Measurements from ENCODE around the gene SH3PXD2A. TPM values are rescaled to one million over a fixed set of nuclear protein-coding genes. Genes with fewer than 3 reads are reported as not detected.

Gene SH3PXD2A
- 10 to 100 TPM in 1 of 4 donors, 1 to 10 TPM in 3; 2.2 to 28.3 (median 8.7) TPM for polyA plus RNA-seq
- long read RNA-seq, donor 1, full-length matches to known transcripts = 1 of 13 reads
- long read RNA-seq, donor 1, partial matches to known transcripts = 12 of 13 reads
- long read RNA-seq, donor 1, other reads (novel, unspliced or antisense) = 0 of 13 reads
- long read RNA-seq, donor 2 = 0 reads
- long read RNA-seq, donor 3 = 0 reads
- long read RNA-seq, donor 4 = 0 reads
- long read RNA-seq, donor 5 = 0 reads
- long read RNA-seq, donor 6 = 0 reads
- long read RNA-seq, donor 7 = 0 reads
- long read RNA-seq, donor 8 = 0 reads
- long read RNA-seq, donor 9, full-length matches to known transcripts = 1 of 1 reads
- long read RNA-seq, donor 9, partial matches to known transcripts = 0 of 1 reads
- long read RNA-seq, donor 9, other reads (novel, unspliced or antisense) = 0 of 1 reads
- long read RNA-seq, donor 10, partial matches to known transcripts = 5 of 5 reads
- long read RNA-seq, donor 10, other reads (novel, unspliced or antisense) = 0 of 5 reads

GRCh38 chr10:103855424-103855823 is at the start of gene SH3PXD2A:
Gene SH3PXD2A, minus strand, starts transcription at chr10:103855576. Its CDS starts 310 bp downstream, at chr10:103855266.
- peaks cover 0 to 15% (median 0%) of the 10 kb centered on the region in 3 donors for H3K36me3 ChIP-seq (ENCODE audit: control insufficient read depth in 3 of 3, insufficient read depth in 2 of 3, low read depth in 1 of 3, low read length in 3 of 3)
- H3K4me3 ChIP-seq (ENCODE audit: low read depth in 1 of 3, low read length in 3 of 3) = peak within 1 kb of the TSS; percentile 61 to 85 (median 62)
- H3K27me3 ChIP-seq (ENCODE audit: control insufficient read depth in 3 of 3, insufficient read depth in 3 of 3, low read length in 3 of 3) = no peaks in the 10 kb centered on the region
- H3K27ac ChIP-seq (ENCODE audit: low read depth in 1 of 3, low read length in 2 of 3) = peak within 1 kb of the TSS; percentile 30 to 79 (median 52)
- H3K4me1 ChIP-seq (ENCODE audit: control insufficient read depth in 3 of 3, insufficient read depth in 2 of 3, low read depth in 1 of 3, low read length in 2 of 3) = peaks cover 0 to 47% (median 9%) of the 10 kb centered on the region in 3 donors
- H3K9me3 ChIP-seq (ENCODE audit: control insufficient read depth in 2 of 2, insufficient read depth in 1 of 2, low read depth in 1 of 2, low read length in 1 of 2) = no peaks in the 10 kb centered on the region
- WGBS, 3 donors = 0 to 1% (median 1%) methylated on average over 3 to 54 of the region's 54 CpGs
- FAIRE-seq = no peak
- peak in 1 of 2 donors; percentile 80 for DNase-seq

- DNase-seq (no peak), FAIRE-seq (no peak)
- 75 to 86% (median 79%) methylated on average over 5 of the region's 5 CpGs for WGBS, 3 donors
- Histone ChIP-seq H3K4me3 (ENCODE audit: low read depth in 1 of 3, low read length in 3 of 3) (no peak overlapping the region), H3K27me3 (ENCODE audit: control insufficient read depth in 3 of 3, insufficient read depth in 3 of 3, low read length in 3 of 3) (no peaks in the 10 kb centered on the region), H3K9me3 (ENCODE audit: control insufficient read depth in 2 of 2, insufficient read depth in 1 of 2, low read depth in 1 of 2, low read length in 1 of 2) (no peaks in the 10 kb centered on the region), H3K36me3 (ENCODE audit: control insufficient read depth in 3 of 3, insufficient read depth in 2 of 3, low read depth in 1 of 3, low read length in 3 of 3) (peaks cover 11 to 22% (median 13%) of the 10 kb centered on the region in 3 donors), H3K27ac (ENCODE audit: low read depth in 1 of 3, low read length in 2 of 3) (peak overlapping the region in 1 of 3 donors; percentile 12), H3K4me1 (ENCODE audit: control insufficient read depth in 3 of 3, insufficient read depth in 2 of 3, low read depth in 1 of 3, low read length in 2 of 3) (no peaks in the 10 kb centered on the region)
Observed at GRCh38 chr10:103901299-103901698, 45.9 kb upstream of the SH3PXD2A start.

- Histone ChIP-seq H3K4me3 (ENCODE audit: low read depth in 1 of 3, low read length in 3 of 3) (no peak overlapping the region), H3K27me3 (ENCODE audit: control insufficient read depth in 3 of 3, insufficient read depth in 3 of 3, low read length in 3 of 3) (no peaks in the 10 kb centered on the region), H3K36me3 (ENCODE audit: control insufficient read depth in 3 of 3, insufficient read depth in 2 of 3, low read depth in 1 of 3, low read length in 3 of 3) (peaks cover 11 to 25% (median 13%) of the 10 kb centered on the region in 3 donors), H3K9me3 (ENCODE audit: control insufficient read depth in 2 of 2, insufficient read depth in 1 of 2, low read depth in 1 of 2, low read length in 1 of 2) (no peaks in the 10 kb centered on the region), H3K4me1 (ENCODE audit: control insufficient read depth in 3 of 3, insufficient read depth in 2 of 3, low read depth in 1 of 3, low read length in 2 of 3) (peaks cover 0 to 4% (median 0%) of the 10 kb centered on the region in 3 donors), H3K27ac (ENCODE audit: low read depth in 1 of 3, low read length in 2 of 3) (no peak overlapping the region)
- 94 to 97% (median 94%) methylated on average over 5 of the region's 5 CpGs for WGBS, 3 donors
- DNase-seq (no peak), FAIRE-seq (no peak)
Observed at GRCh38 chr10:103899312-103899711, 43.9 kb upstream of the SH3PXD2A start.

GRCh38 chr10:103897241-103897774 is 41.9 kb upstream of the SH3PXD2A start:
- Histone ChIP-seq H3K4me1 (ENCODE audit: control insufficient read depth in 3 of 3, insufficient read depth in 2 of 3, low read depth in 1 of 3, low read length in 2 of 3) (peaks cover 0 to 4% (median 3%) of the 10 kb centered on the region in 3 donors), H3K36me3 (ENCODE audit: control insufficient read depth in 3 of 3, insufficient read depth in 2 of 3, low read depth in 1 of 3, low read length in 3 of 3) (peaks cover 11 to 29% (median 14%) of the 10 kb centered on the region in 3 donors), H3K27me3 (ENCODE audit: control insufficient read depth in 3 of 3, insufficient read depth in 3 of 3, low read length in 3 of 3) (no peaks in the 10 kb centered on the region), H3K9me3 (ENCODE audit: control insufficient read depth in 2 of 2, insufficient read depth in 1 of 2, low read depth in 1 of 2, low read length in 1 of 2) (no peaks in the 10 kb centered on the region), H3K27ac (ENCODE audit: low read depth in 1 of 3, low read length in 2 of 3) (no peak overlapping the region), H3K4me3 (ENCODE audit: low read depth in 1 of 3, low read length in 3 of 3) (no peak overlapping the region)
- FAIRE-seq (no peak), DNase-seq (no peak)
- 87 to 91% (median 88%) methylated on average over 7 of the region's 7 CpGs for WGBS, 3 donors

GRCh38 chr10:103896225-103896624 is 40.8 kb upstream of the SH3PXD2A start:
- no peak overlapping the region for H3K4me3 ChIP-seq (ENCODE audit: low read depth in 1 of 3, low read length in 3 of 3)
- peak overlapping the region in 1 of 3 donors; percentile 89 for H3K27ac ChIP-seq (ENCODE audit: low read depth in 1 of 3, low read length in 2 of 3)
- peaks cover 11 to 29% (median 20%) of the 10 kb centered on the region in 3 donors for H3K36me3 ChIP-seq (ENCODE audit: control insufficient read depth in 3 of 3, insufficient read depth in 2 of 3, low read depth in 1 of 3, low read length in 3 of 3)
- 62 to 81% (median 78%) methylated on average over 5 of the region's 5 CpGs for WGBS, 3 donors
- H3K4me1 ChIP-seq (ENCODE audit: control insufficient read depth in 3 of 3, insufficient read depth in 2 of 3, low read depth in 1 of 3, low read length in 2 of 3) = peaks cover 0 to 4% (median 3%) of the 10 kb centered on the region in 3 donors
- H3K27me3 ChIP-seq (ENCODE audit: control insufficient read depth in 3 of 3, insufficient read depth in 3 of 3, low read length in 3 of 3) = no peaks in the 10 kb centered on the region
- DNase-seq (no peak), FAIRE-seq (no peak)
- H3K9me3 ChIP-seq (ENCODE audit: control insufficient read depth in 2 of 2, insufficient read depth in 1 of 2, low read depth in 1 of 2, low read length in 1 of 2) = no peaks in the 10 kb centered on the region

- no peak for DNase-seq
- H3K27ac ChIP-seq (ENCODE audit: low read depth in 1 of 3, low read length in 2 of 3) = peak overlapping the region in 1 of 3 donors; percentile 89
- peaks cover 0 to 7% (median 3%) of the 10 kb centered on the region in 3 donors for H3K4me1 ChIP-seq (ENCODE audit: control insufficient read depth in 3 of 3, insufficient read depth in 2 of 3, low read depth in 1 of 3, low read length in 2 of 3)
- H3K4me3 ChIP-seq (ENCODE audit: low read depth in 1 of 3, low read length in 3 of 3) = no peak overlapping the region
- WGBS, 3 donors = 61 to 82% (median 81%) methylated on average over 9 of the region's 9 CpGs
- no peaks in the 10 kb centered on the region for H3K27me3 ChIP-seq (ENCODE audit: control insufficient read depth in 3 of 3, insufficient read depth in 3 of 3, low read length in 3 of 3)
- H3K9me3 ChIP-seq (ENCODE audit: control insufficient read depth in 2 of 2, insufficient read depth in 1 of 2, low read depth in 1 of 2, low read length in 1 of 2) = no peaks in the 10 kb centered on the region
- no peak for FAIRE-seq
- H3K36me3 ChIP-seq (ENCODE audit: control insufficient read depth in 3 of 3, insufficient read depth in 2 of 3, low read depth in 1 of 3, low read length in 3 of 3) = peaks cover 11 to 29% (median 22%) of the 10 kb centered on the region in 3 donors
Observed at GRCh38 chr10:103895411-103896186, 40.2 kb upstream of the SH3PXD2A start.

GRCh38 chr10:103894441-103894864 is 39.1 kb upstream of the SH3PXD2A start:
- WGBS, 3 donors = 35 to 48% (median 47%) methylated on average over 4 of the region's 4 CpGs
- Histone ChIP-seq H3K4me3 (ENCODE audit: low read depth in 1 of 3, low read length in 3 of 3) (no peak overlapping the region), H3K36me3 (ENCODE audit: control insufficient read depth in 3 of 3, insufficient read depth in 2 of 3, low read depth in 1 of 3, low read length in 3 of 3) (peaks cover 8 to 26% (median 20%) of the 10 kb centered on the region in 3 donors), H3K27ac (ENCODE audit: low read depth in 1 of 3, low read length in 2 of 3) (peak overlapping the region in 2 of 3 donors; percentile 13 to 89), H3K27me3 (ENCODE audit: control insufficient read depth in 3 of 3, insufficient read depth in 3 of 3, low read length in 3 of 3) (no peaks in the 10 kb centered on the region), H3K4me1 (ENCODE audit: control insufficient read depth in 3 of 3, insufficient read depth in 2 of 3, low read depth in 1 of 3, low read length in 2 of 3) (peaks cover 0 to 18% (median 3%) of the 10 kb centered on the region in 3 donors), H3K9me3 (ENCODE audit: control insufficient read depth in 2 of 2, insufficient read depth in 1 of 2, low read depth in 1 of 2, low read length in 1 of 2) (no peaks in the 10 kb centered on the region)
- no peak for DNase-seq
- FAIRE-seq = no peak

- H3K36me3 ChIP-seq (ENCODE audit: control insufficient read depth in 3 of 3, insufficient read depth in 2 of 3, low read depth in 1 of 3, low read length in 3 of 3) = peaks cover 3 to 20% (median 19%) of the 10 kb centered on the region in 3 donors
Observed at GRCh38 chr10:103893817-103894216, 38.4 kb upstream of the SH3PXD2A start.

More at GRCh38 chr10:103893817-103894216, 38.4 kb upstream of the SH3PXD2A start:
- no peak overlapping the region for H3K4me3 ChIP-seq (ENCODE audit: low read depth in 1 of 3, low read length in 3 of 3)
- peaks cover 0 to 25% (median 3%) of the 10 kb centered on the region in 3 donors for H3K4me1 ChIP-seq (ENCODE audit: control insufficient read depth in 3 of 3, insufficient read depth in 2 of 3, low read depth in 1 of 3, low read length in 2 of 3)
- FAIRE-seq = no peak
- H3K27ac ChIP-seq (ENCODE audit: low read depth in 1 of 3, low read length in 2 of 3) = peak overlapping the region in 1 of 3 donors; percentile 78
- no peaks in the 10 kb centered on the region for H3K9me3 ChIP-seq (ENCODE audit: control insufficient read depth in 2 of 2, insufficient read depth in 1 of 2, low read depth in 1 of 2, low read length in 1 of 2)
- H3K27me3 ChIP-seq (ENCODE audit: control insufficient read depth in 3 of 3, insufficient read depth in 3 of 3, low read length in 3 of 3) = no peaks in the 10 kb centered on the region
- DNase-seq = no peak
- 33 to 47% (median 36%) methylated on average over 2 of the region's 2 CpGs for WGBS, 3 donors
